Liver (tissue), 3 donors: ENCODE results near the gene THSD4.

ENCODE experiments used
- CTCF ChIP-seq: fragments of 150-350 bp; IDR thresholded peaks from 2 replicates; pipeline ENCODE4 v1.5.1; 2017; ENCODE audit warnings: improper control_type of control experiment, low read depth, low read length; ENCODE audit not compliant: missing input control
- GABPA ChIP-seq, 2 donors: IDR thresholded peaks in 1 of 2; conservative IDR thresholded peaks in 1 of 2; 2 replicates each; pipeline ENCODE4 v1.6.1; 2016; ENCODE audit warnings: antibody characterized with exemption in 2 of 2, mild to moderate bottlenecking in 1 of 2, moderate library complexity in 1 of 2
- REST ChIP-seq: IDR thresholded peaks from 2 replicates; pipeline ENCODE4 v1.6.1; 2016; ENCODE audit warnings: antibody characterized with exemption, mild to moderate bottlenecking
- donor health status: healthy.
- donor health status: healthy.

- TF ChIP-seq GABPA (IDR thresholded peaks at IDR 0.05 in 1 of 2, conservative IDR thresholded peaks at IDR 0.05 in 1 of 2) (no peak), CTCF (no peak), REST (no peak)
Measured at GRCh38 chr15:71366522-71366921, 251.3 kb downstream of the THSD4 start.
